Esophagus squamous epithelium (tissue), 4 donors: ENCODE measurements around the gene IQGAP2.

Experiments used
- CTCF ChIP-seq, 6 experiments: fragments of 450-650 bp in 4 of 6; fragments of 200-600 bp in 2 of 6; sonication (generic) in 2 of 6; IDR thresholded peaks; one replicate each; pipeline ENCODE4 v1.5.1; 2016 to 2019; ENCODE audit warnings: antibody characterized with exemption in 6 of 6, mild to moderate bottlenecking in 4 of 6, moderate library complexity in 4 of 6
- POLR2A ChIP-seq, 4 donors: fragments of 450-650 bp; IDR thresholded peaks; one replicate each; pipeline ENCODE4 v1.6.1; 2017; ENCODE audit warnings: antibody characterized with exemption in 4 of 4, mild to moderate bottlenecking in 4 of 4, moderate library complexity in 3 of 4

GRCh38 chr5:76735762-76736545 lies 332.9 kb downstream of the IQGAP2 start:
- TF ChIP-seq CTCF (IDR thresholded peaks at IDR 0.05) (no peak), POLR2A (IDR thresholded peaks at IDR 0.05) (no peak)
